NK-92 (cell line): ENCODE results near the gene THEM4.
"Not testable (repeated sequence)": the region's sequence is repeated elsewhere in the genome, so short reads cannot be mapped to it uniquely, and the experiment has no call there.

Experiments used
- DNase-seq: peaks from one replicate; lab custom pipeline; 2025; ENCODE audit not compliant: unreplicated experiment; lab: John Stamatoyannopoulos, UW

THEM4 gene

DNA sequence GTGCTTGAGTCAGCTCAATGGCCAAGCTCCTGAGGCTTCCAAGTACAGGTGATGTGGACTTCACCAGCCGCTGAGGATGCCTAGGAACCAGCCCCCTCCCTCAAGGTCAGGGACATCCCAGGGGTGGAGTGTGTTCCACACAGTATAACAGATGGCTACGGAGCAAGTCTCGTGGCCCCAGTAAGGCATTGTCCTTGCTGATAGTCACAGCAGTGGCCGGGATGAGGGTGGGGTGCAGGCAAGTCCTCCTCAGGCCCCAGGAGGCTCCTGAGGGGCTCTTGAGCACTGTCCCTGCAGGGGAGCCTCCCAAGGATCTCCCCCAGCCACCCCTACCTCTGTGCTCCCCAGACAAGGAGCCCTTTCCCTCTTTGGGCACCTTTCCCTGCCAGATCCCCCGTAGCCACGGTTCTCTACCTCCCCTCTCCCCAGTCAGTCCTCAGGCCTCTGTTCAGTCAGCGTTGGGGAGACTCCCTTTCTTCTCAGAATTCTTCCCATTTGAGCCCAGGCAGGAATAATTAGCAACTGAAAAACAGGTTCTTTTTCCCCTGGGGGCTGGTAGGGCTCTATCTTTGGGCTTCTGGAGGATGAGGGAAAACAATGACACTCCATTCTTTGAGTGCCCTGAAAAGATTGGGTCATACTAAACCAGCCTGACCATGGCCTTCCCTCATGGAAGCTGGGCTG lies 48.7 kb downstream of the THEM4 start:
- no peak for DNase-seq

DNA sequence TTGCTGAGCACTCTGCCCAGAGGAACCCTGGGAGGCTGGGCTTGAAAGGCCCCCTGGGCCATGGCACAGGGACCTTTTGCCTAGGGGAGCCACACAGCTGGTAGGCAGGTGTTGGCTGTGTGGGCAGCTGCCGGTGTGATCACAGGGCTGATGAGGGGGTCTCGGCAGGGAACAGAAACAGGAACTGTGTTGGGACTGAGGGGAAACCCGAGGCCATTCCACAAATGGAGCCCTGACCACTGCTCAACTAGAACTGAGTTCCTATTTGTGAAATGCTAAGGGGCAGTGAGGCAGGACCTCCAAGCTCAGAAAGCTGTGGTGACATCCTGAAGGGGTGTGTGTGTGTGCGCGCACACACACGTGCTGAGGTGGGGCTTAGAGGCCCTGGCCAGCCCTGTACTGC lies 49.4 kb downstream of the THEM4 start:
- no peak for DNase-seq

DNA sequence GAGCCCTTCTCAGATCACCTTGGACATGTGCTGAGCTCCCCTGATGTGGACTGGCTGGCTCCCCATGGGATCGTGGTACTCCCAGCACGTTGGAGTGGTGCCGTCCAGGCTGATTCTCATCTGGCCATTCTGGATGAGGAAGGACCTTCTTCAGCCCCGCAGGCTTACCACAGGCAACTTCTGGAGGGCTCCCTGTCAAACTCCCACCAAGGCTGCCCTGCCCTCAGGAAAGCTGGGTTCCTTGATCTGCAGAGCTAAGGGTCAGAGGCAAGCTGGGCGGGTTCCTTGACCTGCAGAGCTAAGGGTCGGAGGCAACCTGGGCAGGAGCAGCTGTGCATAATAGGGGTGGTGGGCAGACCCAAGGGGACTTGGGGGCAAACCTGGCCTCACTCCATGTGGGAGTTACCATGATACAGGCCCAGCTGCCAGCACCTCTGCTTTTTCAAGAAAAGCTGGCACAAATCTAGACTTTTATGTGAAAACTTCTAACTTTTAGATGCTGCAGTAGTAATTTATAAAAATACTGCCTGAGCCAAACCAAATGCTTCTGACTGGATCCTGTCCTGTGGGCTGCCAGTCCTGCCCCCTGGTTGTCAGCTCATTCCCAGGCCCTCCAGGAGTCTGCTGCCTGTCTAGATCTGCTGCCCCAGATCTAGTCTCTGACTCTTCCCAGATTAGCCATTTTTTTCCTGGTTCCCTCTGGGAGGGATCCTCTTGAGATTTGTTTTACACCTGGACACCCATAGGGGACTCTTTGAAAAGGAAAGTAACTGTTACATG lies 50.2 kb downstream of the THEM4 start:
- DNase-seq, result no peak

DNA sequence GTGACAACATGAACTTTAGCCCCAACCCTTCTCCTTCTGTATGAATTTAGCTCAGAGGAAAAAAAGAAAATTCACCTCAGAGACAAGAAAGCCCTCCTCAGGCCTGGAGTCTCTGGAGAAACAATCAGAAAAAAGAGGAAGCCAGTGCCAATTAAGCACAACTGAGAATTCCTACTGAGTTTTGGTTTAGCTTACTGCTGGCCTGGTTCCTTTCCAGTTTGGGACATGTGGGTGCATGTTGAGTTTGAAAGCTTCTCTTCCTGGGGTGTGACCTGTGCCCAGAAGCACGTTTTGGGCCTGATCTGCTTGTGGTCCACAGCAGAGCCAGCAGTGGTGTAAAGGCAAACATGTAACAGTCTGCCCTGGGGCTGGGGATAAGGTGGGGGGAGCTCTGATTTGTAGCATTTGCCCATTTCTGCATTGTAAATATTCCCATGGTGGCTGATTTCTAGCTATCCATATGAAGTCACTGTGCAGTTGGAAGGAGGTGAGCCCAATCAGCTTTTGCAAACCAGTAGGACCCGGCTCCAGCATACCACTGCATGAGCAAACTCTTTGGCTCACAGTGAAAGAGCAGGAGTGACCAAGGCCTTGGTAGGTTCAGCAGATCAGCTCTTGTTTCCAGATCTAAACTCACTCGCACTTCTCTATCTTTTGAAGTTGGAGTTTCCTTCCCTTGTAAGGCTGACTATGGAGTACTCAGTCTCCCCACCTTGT lies 51.1 kb downstream of the THEM4 start:
- DNase-seq, result no peak

DNA sequence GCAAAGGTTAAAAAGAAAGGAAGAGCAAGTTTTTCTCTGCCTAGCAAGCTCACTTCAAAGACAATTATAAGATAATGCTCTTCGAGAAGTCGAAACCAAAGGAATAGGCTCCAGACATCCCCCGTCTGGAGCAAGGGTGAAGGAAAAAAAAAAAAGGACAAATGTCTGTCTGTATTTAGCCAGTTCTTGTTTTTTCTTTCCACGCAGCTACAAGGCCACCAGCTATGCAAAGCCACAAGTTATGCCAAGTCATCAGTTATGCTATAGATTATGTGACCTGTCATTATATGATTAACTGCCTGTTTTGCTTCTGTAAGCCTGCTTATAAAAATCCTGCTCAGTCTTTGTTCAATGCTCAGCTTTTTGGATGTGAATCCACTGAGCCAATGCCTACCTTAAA lies 53.4 kb downstream of the THEM4 start:
- DNase-seq, result no peak

DNA sequence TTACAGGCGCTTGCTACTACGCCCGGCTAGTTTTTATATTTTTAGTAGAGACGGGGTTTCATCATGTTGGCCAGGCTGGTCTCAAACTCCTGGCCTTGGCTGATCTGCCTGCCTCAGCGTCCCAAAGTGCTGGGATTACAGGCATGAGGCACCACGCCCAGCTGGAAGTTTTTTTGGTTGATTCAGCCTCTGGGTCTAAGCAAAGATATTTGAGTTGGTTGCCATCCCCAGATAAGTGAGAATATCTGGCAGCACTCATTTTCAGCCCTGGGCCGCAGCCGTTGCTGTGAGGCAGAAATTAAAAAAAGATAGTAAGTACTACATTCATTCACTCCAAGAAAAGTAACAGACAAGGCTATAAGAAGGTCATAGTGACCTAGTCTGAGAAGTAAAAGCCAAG lies 53.8 kb downstream of the THEM4 start:
- DNase-seq, result not testable (repeated sequence)

DNA sequence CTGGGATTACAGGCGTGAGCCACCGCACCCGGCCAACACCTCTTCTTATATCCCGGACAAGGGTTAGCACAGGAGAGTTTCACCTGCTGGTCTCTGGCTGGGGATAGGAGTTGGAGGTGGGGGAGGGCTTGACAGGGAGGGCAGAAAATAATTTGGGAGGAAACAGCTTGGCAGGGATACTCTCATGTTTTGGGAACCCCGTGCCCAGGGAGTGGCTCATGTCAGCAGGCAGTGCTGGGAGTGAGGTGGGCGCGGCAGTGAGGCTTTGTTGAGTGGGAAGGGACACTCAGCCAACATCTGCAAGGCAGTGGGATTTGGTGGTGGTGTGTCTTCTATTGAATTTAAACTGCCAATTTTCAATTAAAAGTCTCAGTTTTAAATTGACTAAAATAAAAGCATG lies 54.7 kb downstream of the THEM4 start:
- DNase-seq, result no peak

DNA sequence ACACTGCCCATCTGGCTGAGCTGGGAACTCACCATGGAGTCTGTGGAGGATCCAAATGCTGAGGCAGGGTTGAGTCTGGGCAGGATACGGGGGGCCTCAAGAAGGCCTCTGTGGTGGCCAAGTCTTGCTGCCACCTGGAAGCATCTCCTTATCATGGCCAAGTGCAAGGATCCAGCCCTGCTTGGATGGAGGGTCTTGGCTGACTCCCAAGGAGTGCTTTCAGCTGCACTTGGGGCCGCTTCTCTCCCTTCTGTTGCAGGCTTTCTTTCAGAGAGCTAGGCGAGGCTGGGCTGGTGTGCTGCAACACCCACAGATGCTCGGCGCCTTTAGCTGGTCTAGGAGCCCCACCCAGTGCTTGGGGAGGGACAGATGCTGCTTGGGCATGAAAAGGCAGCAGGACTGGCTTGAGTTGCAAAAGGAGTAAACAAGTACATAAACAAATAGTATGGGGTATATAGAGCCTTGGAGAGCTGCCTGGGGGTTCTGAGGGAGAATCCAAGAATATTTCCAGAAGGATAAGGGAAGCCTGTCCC lies 55.8 kb downstream of the THEM4 start, which contains the start of gene THEM5:
THEM5 (minus strand) TSS at position 302 of the 533 bp plus-strand sequence; CDS start at position 155, 147 bp downstream.
- no peak for DNase-seq

DNA sequence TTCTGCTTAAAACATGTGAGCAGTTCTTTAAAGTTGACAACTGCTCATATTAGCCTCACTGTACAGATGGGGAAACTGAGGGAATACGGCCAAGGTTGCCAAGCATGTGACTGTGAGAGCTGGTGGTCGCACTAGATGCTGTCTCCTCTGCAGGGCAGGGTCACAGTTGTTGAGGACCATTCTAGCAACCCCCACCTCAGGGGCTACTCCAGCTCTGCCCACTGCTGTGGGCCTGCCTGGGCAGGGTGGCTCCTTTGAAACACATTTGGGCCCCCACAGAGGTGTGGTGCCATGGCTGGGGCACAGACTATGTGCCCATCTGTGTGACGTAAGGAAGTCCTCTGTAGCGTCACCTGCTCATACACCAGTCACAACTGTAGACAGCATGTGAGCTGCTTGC lies 56.6 kb downstream of the THEM4 start:
- no peak for DNase-seq

DNA sequence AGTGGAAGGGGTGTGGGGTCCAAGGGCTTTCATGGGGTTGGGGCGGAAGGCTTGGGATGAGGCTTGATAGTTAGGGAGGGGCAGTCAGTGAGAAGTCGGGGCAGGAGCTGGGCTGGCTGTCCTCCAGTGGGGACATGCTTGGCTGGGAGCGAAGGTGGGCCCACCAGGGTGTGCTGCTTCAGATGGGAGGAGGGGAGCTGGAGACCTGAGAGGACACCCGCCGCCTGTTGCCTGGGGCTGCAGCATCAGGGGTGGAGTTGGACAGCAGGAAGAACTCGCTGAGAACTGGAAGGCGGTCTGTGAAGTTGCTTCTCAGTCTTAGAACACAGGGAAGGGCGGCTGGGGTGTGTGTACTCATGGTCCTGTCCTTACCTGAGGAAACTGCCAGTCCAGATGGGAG lies 57.4 kb downstream of the THEM4 start:
- DNase-seq, result no peak

DNA sequence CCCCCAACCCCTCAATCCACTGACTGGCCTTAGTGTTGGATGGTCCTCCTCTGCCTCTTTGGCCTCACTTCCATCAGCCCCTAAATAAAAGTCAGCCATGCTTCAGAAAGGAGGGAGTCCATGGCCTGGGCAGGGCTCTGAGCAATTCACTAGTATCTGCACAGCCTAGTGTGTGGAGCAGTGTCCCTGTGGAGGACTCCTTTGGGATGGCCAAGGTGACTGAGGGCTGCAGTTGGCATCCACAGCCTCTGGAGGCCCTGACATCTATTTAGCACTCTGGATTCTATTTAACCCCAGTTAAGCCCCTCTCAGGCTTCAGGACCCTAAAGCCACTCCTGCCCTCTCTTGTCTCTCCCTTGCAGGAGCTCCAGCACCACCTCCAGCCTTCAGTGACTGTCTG lies 59.4 kb downstream of the THEM4 start:
- DNase-seq, result no peak

DNA sequence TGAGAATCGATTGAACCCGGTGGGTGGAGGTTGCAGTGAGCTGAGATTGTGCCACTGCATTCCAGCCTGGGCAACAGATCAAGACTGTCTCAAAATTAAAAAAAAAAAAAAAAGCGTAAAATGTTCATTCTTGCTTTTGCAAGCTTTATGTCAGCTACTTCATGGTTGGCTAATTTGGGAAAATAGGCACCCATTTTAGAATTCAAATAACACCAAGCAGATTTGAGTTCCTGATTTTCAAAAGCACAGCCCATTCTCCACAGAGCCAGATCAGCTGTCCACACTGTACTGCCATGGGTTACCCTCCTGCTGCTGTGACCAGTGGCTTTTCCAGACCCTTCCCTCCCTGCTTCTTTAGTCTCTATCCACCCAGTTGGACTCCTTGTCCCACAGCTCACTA lies 60.2 kb downstream of the THEM4 start:
- DNase-seq, result no peak

DNA sequence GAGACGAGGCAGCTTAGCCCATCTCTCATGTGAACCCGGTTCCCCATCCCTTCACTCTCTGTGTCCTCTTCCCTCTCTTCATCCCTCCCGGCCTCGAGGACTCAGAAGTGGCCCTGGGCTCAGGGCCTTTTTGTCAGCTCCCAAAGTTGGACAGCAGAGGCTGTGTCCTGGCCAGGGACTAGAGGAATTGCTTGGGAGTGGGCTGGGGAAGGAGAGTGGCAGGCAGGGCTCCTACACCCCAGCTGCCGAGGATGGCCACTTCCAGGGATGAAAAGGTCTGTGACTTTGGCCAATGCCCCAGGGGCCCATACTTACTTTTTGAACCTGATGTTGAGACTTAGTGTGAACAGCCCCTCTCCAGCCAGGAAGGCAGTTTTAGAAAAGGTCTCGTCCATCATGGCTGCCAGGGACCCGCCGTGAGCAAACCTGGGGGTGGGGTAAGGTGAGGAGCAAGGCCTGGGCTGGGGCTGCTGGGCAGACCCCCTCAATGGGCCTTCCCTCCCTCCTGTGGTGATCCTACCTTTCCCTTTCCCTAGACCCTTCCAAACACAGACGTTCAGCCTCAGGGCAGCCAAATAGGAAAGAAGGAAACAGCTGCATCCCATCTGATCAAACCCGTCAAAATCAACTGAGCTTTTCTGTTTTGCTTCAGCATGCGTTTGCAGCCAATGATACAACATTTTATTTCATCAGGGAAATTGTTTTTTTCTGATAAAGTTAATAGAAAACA lies 61.3 kb downstream of the THEM4 start:
- DNase-seq, result no peak

DNA sequence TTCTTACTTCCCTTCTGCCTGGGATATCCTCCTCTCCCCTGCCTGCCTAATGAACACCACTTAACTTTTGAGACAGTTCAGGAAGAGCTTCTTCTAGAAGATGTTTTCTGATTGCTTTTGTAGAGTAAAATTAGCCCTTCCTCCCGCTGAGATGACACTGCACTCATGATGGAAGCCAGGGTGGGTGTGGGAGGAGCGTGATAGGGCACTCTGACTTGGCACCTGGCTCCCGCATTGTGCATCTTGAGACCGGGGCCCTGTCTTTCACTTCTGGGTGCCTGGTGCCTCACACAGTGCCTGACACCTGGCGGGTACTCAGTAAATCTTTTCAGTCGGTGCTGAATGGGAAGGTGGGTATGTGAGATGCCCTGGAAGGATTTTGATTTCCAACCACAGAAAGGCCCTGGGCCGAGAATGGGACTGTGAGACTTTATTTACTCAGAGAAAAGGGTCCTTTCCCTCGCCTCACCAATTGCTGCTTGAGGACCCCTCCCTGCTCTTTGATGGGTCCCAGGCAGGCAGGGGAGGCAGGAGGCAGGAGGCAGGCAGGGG lies 62.5 kb downstream of the THEM4 start:
- no peak for DNase-seq

DNA sequence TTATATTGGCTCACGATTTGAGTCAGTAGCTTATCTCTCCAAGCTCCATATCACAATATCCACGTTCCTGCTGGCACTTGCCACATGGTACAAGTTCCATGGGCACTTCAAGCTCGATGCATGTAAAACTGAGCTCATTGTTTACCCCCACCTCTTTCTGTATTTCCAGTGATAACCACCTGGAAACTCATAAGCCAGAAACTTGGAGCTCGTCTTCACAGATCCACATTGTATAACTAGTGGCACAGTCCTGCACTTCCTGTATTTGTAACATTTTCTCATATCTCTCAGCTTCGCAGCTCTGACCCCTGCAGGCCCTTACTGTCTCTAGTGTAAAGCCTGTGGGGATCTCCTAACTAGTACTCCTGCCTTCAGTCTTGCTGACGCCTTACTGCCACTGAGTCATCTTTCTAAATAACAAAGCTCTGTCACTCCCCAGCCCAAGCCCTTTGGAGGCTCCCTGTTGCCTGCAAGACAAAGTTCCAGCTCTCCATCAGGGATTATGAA lies 63.2 kb downstream of the THEM4 start:
- no peak for DNase-seq

DNA sequence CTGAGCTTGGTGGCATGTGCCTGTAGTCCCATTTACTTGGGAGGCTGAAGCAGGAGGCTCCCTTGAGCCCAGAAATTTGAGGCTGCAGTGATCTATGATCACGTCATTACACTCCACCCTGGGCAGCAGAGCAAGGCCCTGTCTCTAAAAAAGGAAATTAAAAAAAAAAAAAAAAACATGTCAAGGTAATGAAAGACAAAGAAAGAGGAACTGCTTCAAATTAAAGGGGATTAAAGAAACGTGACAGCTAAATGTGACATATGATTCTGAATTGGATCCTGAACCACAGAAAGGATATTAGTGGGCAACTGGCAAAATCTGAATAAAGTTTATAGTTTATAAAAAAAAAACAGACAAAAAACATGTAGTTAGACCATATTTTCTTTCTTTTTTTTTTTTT lies 65.9 kb downstream of the THEM4 start:
- no peak for DNase-seq

DNA sequence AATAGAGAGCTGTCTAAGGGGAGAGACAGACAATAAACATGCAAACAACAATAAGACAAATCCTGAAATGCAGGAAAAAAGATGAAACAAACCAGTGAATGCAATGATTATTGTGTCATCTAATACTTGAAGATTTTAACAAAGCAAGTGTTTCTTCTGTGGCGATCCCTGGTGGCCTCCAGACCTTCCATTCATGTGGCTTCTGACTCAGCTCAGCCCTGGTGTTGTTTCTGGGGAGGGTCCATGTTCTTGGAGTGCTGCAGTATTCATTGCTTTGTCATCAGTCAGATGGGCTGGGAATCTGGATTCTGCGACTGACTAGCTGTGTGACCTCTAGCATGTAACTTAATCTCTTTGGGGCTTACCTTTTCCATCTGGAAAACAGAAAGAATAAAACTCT lies 68.2 kb downstream of the THEM4 start:
- no peak for DNase-seq

DNA sequence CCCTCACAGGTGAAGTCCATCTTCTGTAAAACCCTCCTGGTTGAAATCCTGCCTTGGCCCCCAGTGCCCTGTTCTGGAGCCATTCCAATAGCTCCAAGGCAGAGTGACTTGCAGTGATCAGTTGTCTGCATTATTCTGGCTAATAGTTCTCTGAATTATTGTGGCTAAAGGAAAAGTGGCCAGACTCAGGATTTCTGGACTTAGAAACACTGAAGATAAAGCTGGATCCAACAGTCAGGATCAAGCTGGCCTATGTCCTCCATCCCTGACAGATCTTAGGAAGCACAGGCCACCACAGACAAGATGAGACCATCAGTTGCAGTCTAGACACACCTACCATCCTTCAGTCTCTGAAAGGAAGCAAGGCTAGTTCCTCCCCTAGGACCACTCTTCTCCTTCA lies 68.9 kb downstream of the THEM4 start:
- DNase-seq, result no peak

DNA sequence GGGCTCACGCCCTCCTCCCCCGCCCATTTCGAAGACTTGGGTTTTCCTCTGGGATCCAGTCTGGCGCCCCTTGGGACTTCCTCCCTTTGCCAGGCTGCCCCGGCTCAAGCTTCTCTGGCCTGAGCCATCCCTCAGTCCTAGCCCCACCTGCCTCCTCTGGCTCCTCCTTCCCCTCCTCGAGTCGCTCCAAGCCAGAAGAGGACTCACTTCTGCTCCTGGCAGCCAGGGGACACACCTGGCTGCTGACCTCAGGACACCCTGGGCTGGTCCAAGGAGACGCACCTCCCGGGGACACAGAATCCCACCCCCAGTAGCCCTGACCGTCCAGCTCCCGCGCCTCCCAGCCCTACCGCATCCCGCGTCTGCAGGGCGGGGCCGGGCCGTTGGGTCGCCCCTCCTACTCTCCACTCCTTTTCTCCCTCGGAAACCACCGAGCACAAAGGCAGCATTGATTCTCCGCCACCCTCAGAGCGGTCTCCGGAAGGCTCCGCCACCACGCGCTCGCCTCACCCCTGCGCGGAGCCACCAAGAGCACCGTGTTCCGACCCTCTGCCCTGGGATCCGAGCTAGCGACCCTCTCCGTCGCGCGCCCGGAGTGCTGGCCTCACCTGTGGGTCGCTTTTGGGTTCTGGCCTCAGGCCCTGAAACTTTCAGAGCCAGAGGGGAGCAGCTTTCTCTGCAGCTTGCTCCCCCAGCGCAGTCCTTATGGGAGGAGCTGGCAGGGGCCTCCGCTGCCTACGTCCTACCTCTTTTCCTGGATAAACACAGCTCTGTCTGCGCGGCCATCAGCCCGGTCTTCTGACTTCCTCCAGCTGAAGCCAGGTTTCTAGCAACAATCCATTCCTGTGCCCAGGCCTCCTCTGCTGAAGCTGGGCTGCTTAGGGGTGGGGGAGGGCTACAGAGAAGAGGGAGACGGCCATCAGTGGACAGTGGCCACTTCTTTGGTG lies 69.6 kb downstream of the THEM4 start, which contains the start of gene C2CD4D:
C2CD4D (minus strand) TSS at position 364 of the 947 bp plus-strand sequence. CDS start 831 bp downstream, outside the sequence.
- DNase-seq, result no peak
